GM21576 (cell line): ENCODE results near the gene ABCC8.

ENCODE experiments used
- ATAC-seq: cut with Tn5 transposase; IDR thresholded peaks from one replicate; pipeline ENCODE4 v1.9.1; 2021; ENCODE audit warnings: mild to moderate bottlenecking, moderate library complexity; ENCODE audit not compliant: unreplicated experiment

ABCC8 gene

DNA sequence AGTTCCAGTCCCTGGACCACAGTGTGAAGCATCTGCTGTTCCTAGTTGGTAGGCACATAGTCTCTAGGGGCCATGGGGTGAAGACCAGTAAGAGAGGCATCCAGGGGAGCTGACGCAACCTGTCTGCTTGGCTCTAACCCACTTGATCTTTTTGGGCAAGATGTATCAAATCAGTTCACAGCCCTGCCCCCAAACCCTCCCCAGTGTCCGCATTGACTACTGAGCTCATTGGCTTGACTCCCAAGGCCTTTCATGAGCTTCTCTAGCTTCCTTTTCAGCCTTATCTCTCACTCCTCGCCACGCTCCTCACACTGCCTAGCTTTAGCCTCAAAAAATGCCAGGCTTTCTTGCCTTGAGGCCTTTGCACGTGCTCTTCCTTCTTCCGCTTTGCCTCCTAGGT, 29.7 kb upstream of the ABCC8 start:
- ATAC-seq = no peak

- no peak for ATAC-seq
Observed at GRCh38 chr11:17505146-17505545, 28.5 kb upstream of the ABCC8 start.

GRCh38 chr11:17504330-17505107, 27.9 kb upstream of the ABCC8 start:
- no peak for ATAC-seq

- ATAC-seq = no peak
Observed at GRCh38 chr11:17502630-17503029, 26.0 kb upstream of the ABCC8 start.

GRCh38 chr11:17500673-17501072, 24.0 kb upstream of the ABCC8 start:
- ATAC-seq = no peak

DNA sequence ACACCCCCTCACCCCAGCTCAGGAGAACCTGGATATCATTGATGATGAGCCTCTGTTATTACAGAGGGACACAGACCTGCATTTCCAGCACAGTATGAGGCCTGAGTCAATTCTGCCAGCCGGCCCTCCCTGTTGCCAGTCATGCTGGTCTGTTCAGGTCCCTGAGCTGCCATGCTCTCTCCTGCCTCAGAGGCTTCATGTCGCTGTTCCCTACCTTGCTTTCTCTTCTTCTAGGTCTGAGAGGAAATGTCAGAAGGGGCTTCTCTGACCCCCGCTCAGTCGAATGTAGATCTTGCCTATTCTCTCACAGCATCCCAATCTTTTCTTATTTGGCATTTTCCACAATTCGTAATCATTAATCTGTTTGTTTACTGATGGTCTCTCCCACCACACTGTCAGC, 21.8 kb upstream of the ABCC8 start:
- ATAC-seq = no peak

GRCh38 chr11:17498058-17498457, 21.4 kb upstream of the ABCC8 start:
- ATAC-seq = no peak

DNA sequence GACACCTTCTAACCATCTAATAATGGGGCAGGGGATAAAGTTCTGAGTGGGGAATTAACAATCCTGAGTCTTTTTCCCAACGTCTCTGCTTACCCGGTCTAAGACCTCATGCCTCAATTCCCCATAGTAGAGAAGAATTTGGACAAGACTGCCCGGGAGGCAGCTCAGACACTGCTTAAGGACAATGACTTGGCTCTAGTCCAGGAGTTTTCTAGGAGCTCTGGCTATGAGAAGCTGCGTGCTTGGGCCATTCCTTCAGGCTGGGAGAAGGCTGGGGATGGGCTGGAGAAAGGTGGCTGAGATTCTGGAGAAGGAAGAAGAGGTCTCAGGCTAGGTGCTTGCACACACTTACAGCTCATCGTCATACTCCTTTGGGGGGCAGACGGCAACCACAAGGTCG, 19.8 kb upstream of the ABCC8 start:
- ATAC-seq = no peak

- ATAC-seq = no peak
Observed at GRCh38 chr11:17494019-17494418, 17.4 kb upstream of the ABCC8 start.

GRCh38 chr11:17490938-17491337, 14.3 kb upstream of the ABCC8 start:
- no peak for ATAC-seq

- no peak for ATAC-seq
Observed at GRCh38 chr11:17490232-17490631, 13.6 kb upstream of the ABCC8 start.

DNA sequence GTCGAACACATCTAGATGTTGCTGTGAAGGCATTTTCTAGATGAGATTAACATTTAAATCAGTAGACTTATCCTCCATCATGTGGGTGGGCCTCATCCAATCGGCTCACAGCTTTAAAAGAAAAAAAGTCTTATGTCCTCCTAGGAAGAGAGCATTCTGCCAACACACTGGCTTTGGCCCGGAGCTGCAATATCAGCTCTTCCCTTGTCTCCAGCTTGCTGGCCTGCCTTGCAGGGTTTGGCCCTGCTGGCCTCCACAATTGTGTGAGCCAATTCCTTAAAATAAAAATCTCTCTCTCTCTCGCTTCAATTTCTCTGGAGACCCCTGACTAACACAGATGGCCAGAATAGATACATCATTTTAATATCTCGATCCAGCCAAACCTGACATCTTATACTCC, 13.1 kb upstream of the ABCC8 start:
- ATAC-seq = no peak

GRCh38 chr11:17488563-17488962, 11.9 kb upstream of the ABCC8 start:
- ATAC-seq = no peak

- no peak for ATAC-seq
Observed at GRCh38 chr11:17486646-17487045, 10.0 kb upstream of the ABCC8 start.

DNA sequence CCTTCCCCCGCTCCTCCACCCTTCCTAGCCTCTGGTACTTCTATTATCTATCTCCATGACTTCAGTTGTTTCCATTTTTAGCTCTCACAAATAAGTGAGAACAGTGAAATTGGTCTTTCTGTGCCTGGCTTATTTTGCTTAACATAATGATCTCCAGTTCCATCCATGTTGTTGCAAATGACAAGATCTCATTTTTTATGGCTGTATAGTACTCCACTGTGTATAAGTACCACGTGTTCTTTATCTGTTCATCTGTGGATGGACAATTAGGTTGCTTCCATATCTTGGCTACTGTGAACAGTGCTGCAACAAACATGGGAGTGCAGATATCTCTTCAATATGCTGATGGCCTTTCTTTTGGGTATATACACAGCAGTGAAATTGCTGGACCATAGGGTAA, 6.9 kb upstream of the ABCC8 start:
- no peak for ATAC-seq

DNA sequence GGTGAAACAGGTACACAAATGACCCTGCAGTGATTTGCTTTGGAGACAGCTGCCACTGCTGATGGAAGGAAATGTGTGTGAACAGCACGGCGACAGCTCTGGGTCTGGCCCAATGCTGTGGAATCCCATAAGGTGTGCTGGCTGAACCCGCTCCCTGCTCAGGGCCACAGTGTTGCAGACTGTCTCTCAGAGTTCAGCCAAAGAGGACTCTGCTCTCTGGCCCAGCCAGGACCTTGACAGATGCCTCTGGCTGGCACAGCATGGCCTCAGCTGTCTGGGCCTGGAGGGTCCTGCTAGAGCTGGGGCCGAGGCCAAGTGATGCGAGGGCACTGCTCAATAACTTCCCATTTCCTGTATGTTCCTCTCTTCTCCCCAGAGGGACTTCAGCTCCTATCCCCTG, 5.3 kb upstream of the ABCC8 start:
- no peak for ATAC-seq

DNA sequence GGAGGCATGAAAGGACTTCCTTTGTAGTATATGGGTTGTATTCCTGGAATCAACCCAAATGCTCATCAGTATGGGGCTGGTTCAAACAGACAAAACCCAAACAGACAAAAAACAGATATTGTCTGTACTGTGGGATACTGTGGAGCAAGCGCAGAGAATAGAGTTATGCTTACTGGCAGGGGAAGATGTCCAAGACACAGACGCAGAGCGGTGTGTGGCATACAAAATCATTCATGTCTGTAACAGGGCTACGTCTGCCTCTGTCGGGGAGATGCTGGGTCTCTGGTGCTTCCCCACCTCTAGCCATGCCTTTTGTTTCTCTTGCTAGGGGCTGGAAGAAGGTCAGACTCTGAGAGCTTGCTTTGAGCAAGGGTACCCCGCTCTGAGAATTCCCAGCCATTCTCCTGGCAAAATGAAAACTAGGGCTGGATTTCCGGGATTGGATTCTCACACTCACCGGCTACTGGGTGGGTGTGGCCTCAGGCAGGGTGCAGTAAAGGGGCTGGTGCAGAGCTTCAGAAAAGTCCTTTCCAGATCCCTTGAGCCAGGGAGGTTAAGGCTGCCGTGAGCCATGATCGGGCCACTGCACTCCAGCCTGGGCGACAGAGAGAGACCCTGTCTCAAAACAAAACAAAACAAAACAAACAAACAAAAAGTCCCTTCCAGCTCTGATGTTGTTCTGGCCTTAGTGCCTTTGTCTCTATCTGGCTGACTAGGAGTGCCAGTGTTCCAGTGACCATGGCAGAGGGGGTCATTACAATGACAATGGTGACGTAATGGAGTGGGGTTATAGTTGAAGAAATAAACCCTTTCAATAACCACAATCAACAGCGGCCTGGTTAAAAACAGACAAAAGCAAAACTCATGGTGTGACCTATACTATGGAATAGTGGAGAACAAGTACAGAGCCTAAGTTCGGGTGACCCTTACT, 2.9 kb upstream of the ABCC8 start:
- no peak for ATAC-seq

DNA sequence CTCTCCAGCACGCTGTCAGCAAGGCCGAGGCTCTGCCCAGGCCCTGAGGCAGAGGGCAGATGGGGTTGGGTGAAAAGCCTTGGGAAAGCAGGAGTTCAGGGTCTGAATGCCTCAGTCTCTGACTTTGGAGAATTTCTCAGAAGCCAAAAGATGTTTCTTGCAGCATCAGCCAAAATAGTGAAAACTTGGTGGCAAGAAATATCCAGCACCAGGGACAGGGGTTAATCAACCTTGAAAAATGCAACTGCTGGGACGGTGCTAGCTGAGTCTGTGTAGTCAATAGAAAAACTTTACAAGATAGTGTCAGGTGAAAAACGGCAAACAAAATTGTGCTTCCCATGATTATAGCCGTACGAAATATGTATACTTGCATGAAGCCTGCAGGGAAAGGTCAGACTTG, 1.4 kb upstream of the ABCC8 start:
- no peak for ATAC-seq

DNA sequence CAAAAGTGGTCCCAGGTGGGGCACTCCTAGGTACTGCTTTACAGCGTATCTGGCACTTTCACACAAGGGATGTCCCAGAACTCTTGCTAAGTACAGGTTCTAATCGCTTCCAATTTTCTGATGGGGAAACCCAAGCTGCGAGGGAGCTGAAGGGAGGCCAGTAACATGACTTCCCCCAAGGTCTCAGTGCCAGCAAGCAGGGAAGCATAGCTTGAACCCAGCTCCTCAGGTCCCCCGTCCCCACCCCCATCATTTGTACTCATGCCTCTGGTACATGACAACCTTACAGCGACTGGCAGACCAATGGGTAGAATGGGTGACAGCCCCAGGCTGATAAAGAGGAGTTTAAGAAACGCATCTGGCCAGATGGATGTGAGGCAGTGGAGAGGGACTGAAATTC, 716 bp upstream of the ABCC8 start:
- ATAC-seq = no peak

DNA sequence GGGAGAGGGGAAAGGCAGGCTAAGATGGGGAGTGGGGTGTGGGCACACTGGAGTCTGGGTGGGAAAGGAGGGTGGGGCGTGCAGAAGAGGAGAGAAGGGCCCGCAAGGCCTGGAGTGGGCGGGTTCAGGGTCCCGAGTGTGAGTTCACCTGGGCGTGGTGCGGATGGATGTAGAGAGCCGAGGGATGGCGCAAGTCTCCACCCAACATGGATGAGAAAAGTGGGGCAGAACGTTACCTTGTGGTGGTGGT, 364 bp upstream of the ABCC8 start:
- no peak for ATAC-seq

- ATAC-seq = no peak
Observed at GRCh38 chr11:17475666-17476316, 854 bp downstream of the ABCC8 start.
